Naive B cell (primary cell): ENCODE results near the gene C11orf68. TPM values are rescaled to one million over a fixed set of nuclear protein-coding genes. Genes with fewer than 3 reads are reported as not detected.
A peak's percentile ranks its signal among the peaks of the same experiment; 100 is the strongest.

Experiments
- ATAC-seq, 2 donors: fragments of 150-1000 bp; cut with Tn5 transposase; 2 replicates each; pipeline ENCODE4 v1.10.0; 2021; ENCODE audit warnings: low read depth in 2 of 2, mild to moderate bottlenecking in 2 of 2, moderate library complexity in 2 of 2
- DNase-seq: peaks from one replicate; pipeline ENCODE4 v3.0.0; 2022
- H3K27ac Mint-ChIP-seq, 6 donors: one replicate each; pipeline ENCODE4 v1.8.0; 2020 to 2022; ENCODE audit warnings: mild to moderate bottlenecking in 6 of 6, mixed read lengths in 6 of 6, moderate library complexity in 5 of 6, inconsistent platforms in 2 of 6
- H3K27me3 Mint-ChIP-seq, 3 donors: one replicate each; pipeline ENCODE4 v1.8.0; 2021 to 2022; ENCODE audit warnings: mixed read lengths in 3 of 3, mild to moderate bottlenecking in 1 of 3
- H3K36me3 Mint-ChIP-seq, 2 donors: one replicate each; pipeline ENCODE4 v1.8.0; 2020 to 2022; ENCODE audit warnings: mixed read lengths in 2 of 2, inconsistent platforms in 1 of 2, mild to moderate bottlenecking in 1 of 2
- H3K4me1 Mint-ChIP-seq, 3 donors: one replicate each; pipeline ENCODE4 v1.8.0; 2020 to 2022; ENCODE audit warnings: mixed read lengths in 3 of 3, inconsistent platforms in 1 of 3, mild to moderate bottlenecking in 1 of 3, moderate library complexity in 1 of 3
- H3K4me3 Mint-ChIP-seq, 8 donors: one replicate each; pipeline ENCODE4 v1.8.0; 2020 to 2022; ENCODE audit warnings: mild to moderate bottlenecking in 8 of 8, mixed read lengths in 8 of 8, moderate library complexity in 8 of 8, inconsistent platforms in 2 of 8
- H3K9me3 Mint-ChIP-seq, 7 donors: one replicate each; pipeline ENCODE4 v1.8.0; 2020 to 2022; ENCODE audit warnings: mixed read lengths in 7 of 7, mild to moderate bottlenecking in 5 of 7, inconsistent platforms in 2 of 7, moderate library complexity in 1 of 7
- polyA plus RNA-seq, 6 donors: library from polyadenylated mRNA; unstranded; fragments of 300-500 nt; fragmentation: Illumina TruSeq; gene quantifications; one replicate each; pipeline ENCODE4 v1.2.3, GENCODE V29; 2021; ENCODE audit warnings: low read depth in 6 of 6

The C11orf68 gene
- polyA plus RNA-seq, 6 donors from 2014 or later = 48.5 to 79.3 (median 68.4) TPM

GRCh38 chr11:65880844-65881421 is 37.9 kb downstream of the C11orf68 start:
- peak overlapping the region in 2 of 6 donors; percentile 80 to 85 for H3K27ac Mint-ChIP-seq
- peaks cover 0 to 4% of the 10 kb centered on the region in 2 donors for H3K36me3 Mint-ChIP-seq
- H3K27me3 Mint-ChIP-seq = no peaks in the 10 kb centered on the region
- H3K4me3 Mint-ChIP-seq = no peak overlapping the region
- no peak for DNase-seq
- ATAC-seq = no peak
- H3K4me1 Mint-ChIP-seq = peaks cover 15 to 32% (median 21%) of the 10 kb centered on the region in 3 donors
- no peaks in the 10 kb centered on the region for H3K9me3 Mint-ChIP-seq

- Mint-ChIP-seq H3K36me3 (peaks cover 0 to 4% of the 10 kb centered on the region in 2 donors), H3K4me1 (peaks cover 12 to 28% (median 15%) of the 10 kb centered on the region in 3 donors), H3K9me3 (no peaks in the 10 kb centered on the region), H3K27ac (peak overlapping the region in 1 of 6 donors; percentile 5), H3K4me3 (peak overlapping the region in 1 of 8 donors; percentile 27), H3K27me3 (no peaks in the 10 kb centered on the region)
- DNase-seq (no peak), ATAC-seq (no peak)
Measured at GRCh38 chr11:65880027-65880426, 38.8 kb downstream of the C11orf68 start.

GRCh38 chr11:65879617-65880016 is 39.2 kb downstream of the C11orf68 start, which contains the start of gene CTSW:
CTSW (plus strand) TSS chr11:65879837; CDS start chr11:65879855, 18 bp downstream.
- ATAC-seq = no peak
- H3K4me3 Mint-ChIP-seq = peak within 1 kb of the TSS in 1 of 8 donors; percentile 27

GRCh38 chr11:65873318-65874156 is 45.3 kb downstream of the C11orf68 start:
- Mint-ChIP-seq H3K36me3 (no peaks in the 10 kb centered on the region), H3K4me3 (peak overlapping the region; percentile 83 to 94 (median 89)), H3K4me1 (peaks cover 22% of the 10 kb centered on the region in 3 donors), H3K27me3 (peaks cover 0 to 7% (median 0%) of the 10 kb centered on the region in 3 donors), H3K9me3 (no peaks in the 10 kb centered on the region), H3K27ac (peak overlapping the region; percentile 84 to 98 (median 97))
- ATAC-seq (peak; percentile 88 to 92), DNase-seq (peak; percentile 98)

More at GRCh38 chr11:65879617-65880016, 39.2 kb downstream of the C11orf68 start, which contains the start of gene CTSW:
- peaks cover 0 to 3% of the 10 kb centered on the region in 2 donors for H3K36me3 Mint-ChIP-seq
- H3K4me1 Mint-ChIP-seq = peaks cover 8 to 23% (median 11%) of the 10 kb centered on the region in 3 donors
- no peaks in the 10 kb centered on the region for H3K27me3 Mint-ChIP-seq
- peak within 1 kb of the TSS in 2 of 6 donors; percentile 29 to 81 for H3K27ac Mint-ChIP-seq
- H3K9me3 Mint-ChIP-seq = no peaks in the 10 kb centered on the region
- DNase-seq = no peak

GRCh38 chr11:65872586-65873317 is 46.1 kb downstream of the C11orf68 start, which contains the start of gene EFEMP2:
EFEMP2 (minus strand) TSS chr11:65872800; CDS start chr11:65872354, 446 bp downstream.
- H3K4me3 Mint-ChIP-seq = peak within 1 kb of the TSS; percentile 83 to 94 (median 89)
- H3K9me3 Mint-ChIP-seq = no peaks in the 10 kb centered on the region
- DNase-seq (no peak), ATAC-seq (no peak)
- H3K27ac Mint-ChIP-seq = peak within 1 kb of the TSS; percentile 84 to 98 (median 97)
- H3K36me3 Mint-ChIP-seq = no peaks in the 10 kb centered on the region
- H3K27me3 Mint-ChIP-seq = peaks cover 0 to 7% (median 0%) of the 10 kb centered on the region in 3 donors
- peaks cover 22 to 25% (median 22%) of the 10 kb centered on the region in 3 donors for H3K4me1 Mint-ChIP-seq

GRCh38 chr11:65871811-65872548 is 46.9 kb downstream of the C11orf68 start:
- no peaks in the 10 kb centered on the region for H3K36me3 Mint-ChIP-seq
- ATAC-seq = no peak
- H3K27ac Mint-ChIP-seq = peak overlapping the region in 2 of 6 donors; percentile 14 to 65
- peak overlapping the region in 7 of 8 donors; percentile 45 to 77 (median 54) for H3K4me3 Mint-ChIP-seq
- peaks cover 22 to 32% (median 22%) of the 10 kb centered on the region in 3 donors for H3K4me1 Mint-ChIP-seq
- DNase-seq = no peak
- no peaks in the 10 kb centered on the region for H3K9me3 Mint-ChIP-seq
- peaks cover 0 to 7% (median 0%) of the 10 kb centered on the region in 3 donors for H3K27me3 Mint-ChIP-seq

- Mint-ChIP-seq H3K4me1 (peaks cover 22 to 33% (median 22%) of the 10 kb centered on the region in 3 donors), H3K4me3 (peak overlapping the region in 6 of 8 donors; percentile 52 to 82 (median 60)), H3K9me3 (no peaks in the 10 kb centered on the region), H3K27ac (peak overlapping the region in 2 of 6 donors; percentile 14 to 36), H3K36me3 (no peaks in the 10 kb centered on the region), H3K27me3 (peaks cover 0 to 7% (median 0%) of the 10 kb centered on the region in 3 donors)
- DNase-seq (no peak), ATAC-seq (no peak)
Measured at GRCh38 chr11:65870706-65871681, 47.9 kb downstream of the C11orf68 start.

GRCh38 chr11:65870307-65870658 is 48.6 kb downstream of the C11orf68 start:
- Mint-ChIP-seq H3K36me3 (peaks cover 0 to 1% of the 10 kb centered on the region in 2 donors), H3K4me1 (peaks cover 22 to 34% (median 23%) of the 10 kb centered on the region in 3 donors), H3K4me3 (peak overlapping the region in 3 of 8 donors; percentile 29 to 82 (median 61)), H3K27me3 (peaks cover 0 to 7% (median 0%) of the 10 kb centered on the region in 3 donors), H3K9me3 (no peaks in the 10 kb centered on the region), H3K27ac (no peak overlapping the region)
- ATAC-seq = no peak
- DNase-seq = no peak

GRCh38 chr11:65869643-65870306 is 49.1 kb downstream of the C11orf68 start:
- peak overlapping the region in 3 of 6 donors; percentile 47 to 72 (median 63) for H3K27ac Mint-ChIP-seq
- ATAC-seq (no peak), DNase-seq (no peak)
- peaks cover 22 to 38% (median 27%) of the 10 kb centered on the region in 3 donors for H3K4me1 Mint-ChIP-seq
- H3K9me3 Mint-ChIP-seq = no peaks in the 10 kb centered on the region
- H3K4me3 Mint-ChIP-seq = peak overlapping the region in 3 of 8 donors; percentile 3 to 78 (median 20)
- H3K36me3 Mint-ChIP-seq = peaks cover 0 to 6% of the 10 kb centered on the region in 2 donors
- H3K27me3 Mint-ChIP-seq = peaks cover 0 to 7% (median 0%) of the 10 kb centered on the region in 3 donors

- ATAC-seq (no peak), DNase-seq (no peak)
- H3K4me1 Mint-ChIP-seq = peaks cover 19 to 38% (median 26%) of the 10 kb centered on the region in 3 donors
- H3K27ac Mint-ChIP-seq = no peak overlapping the region
- H3K36me3 Mint-ChIP-seq = peaks cover 0 to 6% of the 10 kb centered on the region in 2 donors
- peaks cover 0 to 7% (median 0%) of the 10 kb centered on the region in 3 donors for H3K27me3 Mint-ChIP-seq
- no peaks in the 10 kb centered on the region for H3K9me3 Mint-ChIP-seq
- H3K4me3 Mint-ChIP-seq = peak overlapping the region in 1 of 8 donors; percentile 43
Measured at GRCh38 chr11:65868907-65869306, 50.0 kb downstream of the C11orf68 start.

GRCh38 chr11:65868076-65868667 is 50.7 kb downstream of the C11orf68 start:
- H3K9me3 Mint-ChIP-seq = no peaks in the 10 kb centered on the region
- ATAC-seq (peak; percentile 64 to 67), DNase-seq (no peak)
- no peak overlapping the region for H3K27ac Mint-ChIP-seq
- peaks cover 0 to 10% of the 10 kb centered on the region in 2 donors for H3K36me3 Mint-ChIP-seq
- no peak overlapping the region for H3K4me3 Mint-ChIP-seq
- peaks cover 0 to 5% (median 0%) of the 10 kb centered on the region in 3 donors for H3K27me3 Mint-ChIP-seq
- peaks cover 18 to 31% (median 23%) of the 10 kb centered on the region in 3 donors for H3K4me1 Mint-ChIP-seq
